ENCODE results near the gene FRAS1. TPM values are rescaled to one million over a fixed set of nuclear protein-coding genes. Genes with fewer than 3 reads are reported as not detected.

The FRAS1 gene
- total and polyA plus RNA-seq, 2 of the 8 experiments (the other 6 are each of a cell fraction or from before 2014, with no cell fraction given) = 38.5 to 109 TPM

DNA sequence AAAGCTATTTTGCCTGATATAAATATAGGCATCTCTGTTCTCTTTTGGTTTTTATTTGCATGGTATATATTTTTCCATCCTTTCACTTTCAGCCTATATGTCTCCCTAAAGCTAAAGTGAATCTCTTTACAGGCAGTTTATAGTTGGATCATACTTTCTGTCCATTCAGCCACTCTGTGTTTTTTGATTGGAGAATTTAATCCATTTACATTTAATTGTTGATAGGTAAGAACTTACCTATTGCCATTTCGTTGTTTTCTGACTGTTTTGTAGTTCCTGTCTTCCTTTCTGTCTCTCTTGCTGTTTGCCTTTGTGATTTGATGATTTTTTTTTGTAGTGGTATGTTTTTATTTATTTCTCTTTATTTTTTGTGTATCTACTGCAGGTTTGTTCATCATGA lies 338.5 kb downstream of the FRAS1 start (continued):
- TF ChIP-seq JUN (IDR thresholded peaks at IDR 0.05; ENCODE audit: low read depth, low read length) (no peak), RXRA (IDR thresholded peaks at IDR 0.05; ENCODE audit: insufficient read depth, low read depth, low read length) (no peak), GABPA (IDR thresholded peaks at IDR 0.05; ENCODE audit: borderline replicate concordance, insufficient read depth, low read length) (no peak), SUZ12 (IDR thresholded peaks at IDR 0.05; ENCODE audit: low read length) (no peak), GTF2F1 (IDR thresholded peaks at IDR 0.05; ENCODE audit: borderline replicate concordance, low read depth, low read length) (no peak), MAFK (IDR thresholded peaks at IDR 0.05; ENCODE audit: low read depth, low read length) (no peak), USF2 (IDR thresholded peaks at IDR 0.05; ENCODE audit: low read length) (no peak), CREB1 (IDR thresholded peaks at IDR 0.05) (no peak)

All from H1 (cell line).